HepG2 (cell line): Measurements from ENCODE around the gene CCL16. TPM values are rescaled to one million over a fixed set of nuclear protein-coding genes. Genes with fewer than 3 reads are reported as not detected.

Source experiments
- ATAC-seq: fragments of 200-7000 bp; cut with Tn5 transposase; 3 replicates; pipeline ENCODE4 v1.9.1; 2020; ENCODE audit warnings: mild to moderate bottlenecking, moderate library complexity
- BruUV-seq: library from RNA; stranded (reverse); fragments of 400-500 nt; replicated peaks from 2 replicates; lab custom pipeline; 2021; lab: Mats Ljungman, UMichigan
- CTCF ChIA-PET: fragments of 300-600 bp; formaldehyde crosslinking; extraction: SDS; loops from one replicate; lab custom pipeline; 2021; ENCODE audit warnings: low total read pairs, inconsistent platforms, low intra/inter-chr PET ratio; lab: Yijun Ruan, JAX
- POLR2A ChIA-PET: fragments of 350-600 bp; sonication (Branson Sonifier 250); formaldehyde crosslinking; loops from one replicate; lab custom pipeline; 2020; ENCODE audit warnings: antibody characterized with exemption, inconsistent platforms; lab: Yijun Ruan, JAX
- DNase-seq: peaks from one replicate; pipeline ENCODE4 v3.0.0-alpha.2; 2015; ENCODE audit warnings: low spot score
- FAIRE-seq: peaks from 3 replicates; lab custom pipeline; 2011; peaks lifted over from hg19 to GRCh38; lab: Jason Lieb, UNC
- H2AFZ ChIP-seq: one replicate; pipeline ENCODE4 v1.6.1; 2011; ENCODE audit warnings: low read length, inconsistent platforms
- H3K27ac ChIP-seq: fragments of 300-600 bp; 3 replicates; pipeline ENCODE4 v1.8.0; 2011; ENCODE audit warnings: mixed run types, mild to moderate bottlenecking, mixed read lengths, low read length, inconsistent platforms; ENCODE audit not compliant: insufficient read depth; ENCODE audit errors: extremely low read length
- H3K27me3 ChIP-seq, 2 experiments: fragments of 200-600 bp in 1 of 2; 2 replicates in 1 of 2; 3 replicates in 1 of 2; pipeline versions ENCODE4 v1.6.0 to v1.8.0; 2011; ENCODE audit warnings: low read length in 2 of 2, mild to moderate bottlenecking in 2 of 2, moderate library complexity in 2 of 2, inconsistent platforms in 1 of 2; ENCODE audit not compliant: insufficient read depth in 2 of 2, control insufficient read depth in 1 of 2
- H3K36me3 ChIP-seq, 2 experiments: fragments of 200-600 bp in 1 of 2; replicated peaks in 1 of 2; 2 replicates in 1 of 2; 3 replicates in 1 of 2; pipeline versions ENCODE4 v1.5.1 to v1.8.0; 2011; ENCODE audit warnings: low read length in 2 of 2, inconsistent platforms in 1 of 2; ENCODE audit not compliant: insufficient read depth in 2 of 2, control insufficient read depth in 1 of 2
- H3K4me1 ChIP-seq: 2 replicates; pipeline ENCODE4 v1.5.1; 2012; ENCODE audit warnings: low read length, inconsistent platforms; ENCODE audit not compliant: insufficient read depth
- H3K4me2 ChIP-seq: 2 replicates; pipeline ENCODE4 v1.6.0; 2011; ENCODE audit warnings: low read depth, low read length, inconsistent platforms
- H3K4me3 ChIP-seq, 3 experiments: fragments of 200-600 bp in 1 of 3; sonication (generic), shearing (Covaris generic) in 1 of 3; replicated peaks in 1 of 3; 2 replicates each; pipeline ENCODE4 v1.5.1; 2011 to 2016; ENCODE audit warnings: low read length in 3 of 3, inconsistent platforms in 2 of 3, low read depth in 2 of 3, mild to moderate bottlenecking in 2 of 3, control low read depth in 1 of 3, mixed read lengths in 1 of 3; ENCODE audit not compliant: insufficient read depth in 1 of 3
- H3K79me2 ChIP-seq: one replicate; pipeline ENCODE4 v1.6.1; 2011; ENCODE audit warnings: low read length, inconsistent platforms; ENCODE audit not compliant: insufficient read depth
- H3K9ac ChIP-seq: 2 replicates; pipeline ENCODE4 v1.6.0; 2011; ENCODE audit warnings: mild to moderate bottlenecking, low read depth, low read length, inconsistent platforms; ENCODE audit not compliant: insufficient read depth
- H3K9me3 ChIP-seq: 2 replicates; pipeline ENCODE4 v1.5.1; 2012; ENCODE audit warnings: mild to moderate bottlenecking, low read length
- H4K20me1 ChIP-seq: 2 replicates; pipeline ENCODE4 v1.6.0; 2011; ENCODE audit warnings: inconsistent platforms, mild to moderate bottlenecking, low read length, moderate library complexity; ENCODE audit not compliant: insufficient read depth
- GATAD1 ChIP-seq: IDR thresholded peaks from 2 replicates; pipeline ENCODE4 v1.6.1; 2016; ENCODE audit warnings: missing genetic modification reagents, missing compliant biosample characterization
- GPN1 ChIP-seq: sonication (generic); formaldehyde crosslinking; IDR thresholded peaks from 2 replicates; pipeline ENCODE4 v1.5.1; 2020; ENCODE audit warnings: missing genetic modification reagents, borderline replicate concordance
- HNF4A ChIP-seq: sonication (generic); formaldehyde crosslinking; IDR thresholded peaks from 2 replicates; pipeline ENCODE4 v1.4.0; 2020; ENCODE audit warnings: missing genetic modification reagents
- HOMEZ ChIP-seq: IDR thresholded peaks from 2 replicates; pipeline ENCODE4 v1.6.1; 2016; ENCODE audit warnings: low read depth
- NR3C1 ChIP-seq: sonication (generic); formaldehyde crosslinking; IDR thresholded peaks from 2 replicates; pipeline ENCODE4 v1.4.0; 2020; ENCODE audit warnings: missing genetic modification reagents
- PATZ1 ChIP-seq: sonication (generic); formaldehyde crosslinking; IDR thresholded peaks from 2 replicates; pipeline ENCODE4 v1.4.0; 2020; ENCODE audit warnings: missing genetic modification reagents
- POLR2G ChIP-seq: fragments of 200-400 bp; formaldehyde crosslinking; IDR thresholded peaks from 2 replicates; pipeline ENCODE4 v1.6.1; 2018; ENCODE audit warnings: mild to moderate bottlenecking, low read depth, low read length, moderate library complexity
- PPARG ChIP-seq: conservative IDR thresholded peaks from 2 replicates; pipeline ENCODE4 v1.6.1; 2016; ENCODE audit warnings: missing biosample characterization, missing genetic modification reagents
- SMC3 ChIP-seq: IDR thresholded peaks from 2 replicates; pipeline ENCODE4 v1.6.1; 2011; ENCODE audit warnings: low read length, improper control_type of control experiment
- SOX13 ChIP-seq, 3 experiments: fragments of 450-650 bp in 1 of 3; sonication (generic) in 1 of 3; formaldehyde crosslinking in 1 of 3; IDR thresholded peaks in 2 of 3; conservative IDR thresholded peaks in 1 of 3; 2 replicates each; pipeline versions ENCODE4 v1.5.0 to v1.6.1; 2016 to 2020; ENCODE audit warnings: antibody characterized with exemption in 1 of 3, mild to moderate bottlenecking in 1 of 3, missing compliant biosample characterization in 1 of 3, missing genetic modification reagents in 1 of 3, moderate library complexity in 1 of 3
- TARDBP ChIP-seq: sonication (generic); formaldehyde crosslinking; IDR thresholded peaks from 2 replicates; pipeline ENCODE4 v1.8.0; 2022; ENCODE audit warnings: mild to moderate bottlenecking, missing genetic modification reagents
- TEAD2 ChIP-seq: sonication (generic); formaldehyde crosslinking; IDR thresholded peaks from 2 replicates; pipeline ENCODE4 v1.9.0; 2021; ENCODE audit warnings: missing genetic modification reagents
- TFAP4 ChIP-seq: sonication (generic); IDR thresholded peaks from 2 replicates; pipeline ENCODE4 v1.6.1; 2016; ENCODE audit warnings: low read depth, borderline replicate concordance
- ZBTB37 ChIP-seq: sonication (generic); formaldehyde crosslinking; IDR thresholded peaks from 2 replicates; pipeline ENCODE4 v1.4.0; 2020; ENCODE audit warnings: mild to moderate bottlenecking, missing genetic modification reagents
- ZIK1 ChIP-seq: sonication (generic); formaldehyde crosslinking; IDR thresholded peaks from 2 replicates; pipeline ENCODE4 v1.5.0; 2020; ENCODE audit warnings: mild to moderate bottlenecking, low read depth, missing genetic modification reagents, borderline replicate concordance
- ZNF350 ChIP-seq: sonication (generic); formaldehyde crosslinking; IDR thresholded peaks from 2 replicates; pipeline ENCODE4 v1.4.0; 2020; ENCODE audit warnings: mild to moderate bottlenecking, low read depth, missing genetic modification reagents, borderline replicate concordance
- ZNF430 ChIP-seq: sonication (generic); formaldehyde crosslinking; IDR thresholded peaks from 2 replicates; pipeline ENCODE4 v1.9.0; 2021; ENCODE audit warnings: mild to moderate bottlenecking, missing genetic modification reagents
- WGBS: methylation state at CpG from one replicate; pipeline ENCODE4 v1.1.6; 2017; ENCODE audit warnings: low lambda C conversion rate; 5-methylcytosine and 5-hydroxymethylcytosine counted together
- in situ Hi-C: cut with HindIII; loops from 2 replicates; pipeline ENCODE4 v1.10.0; 2017; ENCODE audit warnings: low pct_unique_long_range_greater_than_20kb; ENCODE audit not compliant: extremely low pct_ligation_motif_present
- intact Hi-C: fragments of 100-400 bp; cut with micrococcal nuclease; formaldehyde crosslinking; loops from one replicate; pipeline ENCODE4 v1.10.0; 2022; ENCODE audit not compliant: unreplicated experiment
- polyA plus RNA-seq, 8 experiments: library from polyadenylated mRNA; depleted of rRNA in 3 of 8; stranded (reverse) in 7 of 8; unstranded in 1 of 8; fragments of >200 nt; fragmentation: Illumina TruSeq in 4 of 8; extraction: Trizol in 4 of 8; gene quantifications; 2 replicates each; pipeline versions ENCODE4 v1.2.1 to v1.2.3, GENCODE V29; 2011 to 2016; ENCODE audit warnings: low read depth in 4 of 8, missing spikeins in 1 of 8, mixed read lengths in 1 of 8; ENCODE audit not compliant: insufficient read depth in 1 of 8
- total RNA-seq, 5 experiments: library from RNA; depleted of rRNA; stranded (reverse); fragments of >200 nt; fragmentation: Illumina TruSeq; extraction: Trizol; gene quantifications; 2 replicates each; pipeline ENCODE4 v1.2.3, GENCODE V29; 2016; ENCODE audit warnings: low read depth in 1 of 5

The CCL16 gene
- total and polyA plus RNA-seq, 2 of the 13 experiments (the other 11 are each of a cell fraction or from before 2014, with no cell fraction given) = 2.0 to 14.7 TPM

GRCh38 chr17:36008998-36009665 lies 27.8 kb upstream of the CCL16 start:
- H2AFZ ChIP-seq = no peak overlapping the region
- intact Hi-C loops = loop anchor here (1.0 to 2.0 kb wide), 2 partner anchors 40 to 64 kb away; no protein-coding TSS in a partner anchor
- DNase-seq (peak; percentile 48), FAIRE-seq (no peak), ATAC-seq (peak; percentile 91)
- H4K20me1 ChIP-seq = no peaks in the 10 kb centered on the region
- no TSS peak for BruUV-seq
- H3K36me3 ChIP-seq = no peaks in the 10 kb centered on the region
- peak overlapping the region; percentile 50; the same call in 1 of the 2 replicates for H3K4me2 ChIP-seq
- no peaks in the 10 kb centered on the region for H3K27me3 ChIP-seq
- H3K9ac ChIP-seq = no peak overlapping the region
- H3K9me3 ChIP-seq = peaks cover 4% of the 10 kb centered on the region; the same call in 1 of the 2 replicates
- WGBS = 42% methylated on average over 14 of the region's 14 CpGs
- H3K4me3 ChIP-seq = no peak overlapping the region
- ChIA-PET POLR2A (interaction anchor here (0.9 to 3.4 kb wide), 8 partner anchors 8 to 40 kb away, joined by 3 to 50 read pairs (median 6); partner anchors contain the start of genes CCL15 and CCL16), CTCF (interaction anchor here (2.4 to 3.3 kb wide), 3 partner anchors 27 to 40 kb away, joined by 7 to 34 read pairs (median 18); partner anchors contain the start of gene CCL16)
- H3K79me2 ChIP-seq = no peaks in the 10 kb centered on the region
- in situ Hi-C loops = loop anchor here (5.0 to 10.0 kb wide), 2 partner anchors 37 to 56 kb away; partner anchors contain the start of gene CCL18
- no peak overlapping the region for H3K27ac ChIP-seq
- peaks cover 49% of the 10 kb centered on the region for H3K4me1 ChIP-seq
- TF ChIP-seq POLR2G (no peak), PATZ1 (CRISPR knock-in tag) (0 out of 2 replicates have a peak, but pooled peaks have one; percentile 21), TEAD2 (CRISPR knock-in tag) (no peak), TFAP4 (peak; percentile 53; the same call in 1 of the 2 replicates), ZIK1 (CRISPR knock-in tag) (no peak), ZNF350 (CRISPR knock-in tag) (peak; percentile 48), NR3C1 (CRISPR knock-in tag) (no peak), SOX13 (IDR thresholded peaks at IDR 0.05) (no peak), SOX13 (CRISPR knock-in tag; conservative IDR thresholded peaks at IDR 0.05 in 1 of 2, IDR thresholded peaks at IDR 0.05 in 1 of 2) (0 out of 4 replicates have a peak, but pooled peaks of 1 of the 2 experiments have one; percentile 6), TARDBP (CRISPR knock-in tag) (peak; percentile 28; the same call in 1 of the 2 replicates), GATAD1 (no peak), HNF4A (CRISPR knock-in tag) (0 out of 2 replicates have a peak, but pooled peaks have one; percentile 20), HOMEZ (CRISPR knock-in tag) (peak; percentile 10; the same call in 1 of the 2 replicates), GPN1 (no peak), SMC3 (peak; percentile 82), PPARG (0 out of 2 replicates have a peak, but pooled peaks have one; percentile 11), ZBTB37 (peak; percentile 47; the same call in 1 of the 2 replicates), ZNF430 (CRISPR knock-in tag) (peak; percentile 42; the same call in 1 of the 2 replicates)
